ENCODE data around the gene HCN4. TPM values are rescaled to one million over a fixed set of nuclear protein-coding genes. Genes with fewer than 3 reads are reported as not detected.
"Not testable (repeated sequence)": the region's sequence is repeated elsewhere in the genome, so short reads cannot be mapped to it uniquely, and the experiment has no call there.

The HCN4 gene
- total RNA-seq (not detected), total RNA-seq (0 to 0.19 (median 0) reads per million in 172 experiments)
- not detected for polyA plus RNA-seq (2013, experiment 1 of 2)
- polyA plus RNA-seq (2013, experiment 2 of 2): not detected

GRCh38 chr15:73368301-73369136, at the start of gene HCN4:
Gene HCN4 (minus strand): TSS chr15:73368958. CDS start chr15:73368270, 688 bp downstream.
- Mint-ChIP-seq H3K9me3 (no peaks in the 10 kb centered on the region), H3K27ac (no peak within 1 kb of the TSS), H3K4me1 (ENCODE audit: low read depth) (no peaks in the 10 kb centered on the region), H3K4me3 (no peak within 1 kb of the TSS), H3K27me3 (peaks cover 59% of the 10 kb centered on the region), H3K36me3 (ENCODE audit: low read depth) (no peaks in the 10 kb centered on the region)
- H3K36me3 ChIP-seq (ENCODE audit: insufficient read depth, low read length): no peaks in the 10 kb centered on the region
- POLR2A ChIA-PET: no interaction called here
- H3K27me3 ChIP-seq (ENCODE audit: control insufficient read depth in 1 of 2, insufficient read depth in 2 of 2, low read length in 2 of 2): peaks cover 40 to 55% of the 10 kb centered on the region in 2 experiments
- no peak within 1 kb of the TSS for H3K4me3 ChIP-seq (ENCODE audit: low read length)
- CTCF ChIA-PET: no interaction called here
- intact Hi-C loops (cut with DNase I, micrococcal nuclease): no loop called here
- H3K27ac ChIP-seq (ENCODE audit: low read depth in 1 of 2, low read length in 2 of 2): no peak within 1 kb of the TSS
- H3K4me1 ChIP-seq (ENCODE audit: insufficient read depth, low read length): no peaks in the 10 kb centered on the region
- DNase-seq: no peak
- ATAC-seq (ENCODE audit: poor library complexity): no peak
- peaks cover 0 to 15% of the 10 kb centered on the region in 2 experiments for H3K9me3 ChIP-seq (ENCODE audit: control insufficient read depth in 1 of 2, insufficient read depth in 1 of 2, low read length in 2 of 2)
- no peak for TF ChIP-seq CTCF (IDR thresholded peaks at IDR 0.05)

- Histone ChIP-seq H3K4me1 (ENCODE audit: insufficient read depth, low read length) (no peaks in the 10 kb centered on the region), H3K27me3 (ENCODE audit: control insufficient read depth in 1 of 2, insufficient read depth in 2 of 2, low read length in 2 of 2) (peaks cover 4 to 6% of the 10 kb centered on the region in 2 experiments), H3K36me3 (ENCODE audit: insufficient read depth, low read length) (no peaks in the 10 kb centered on the region), H3K9me3 (ENCODE audit: control insufficient read depth in 1 of 2, insufficient read depth in 1 of 2, low read length in 2 of 2) (no peaks in the 10 kb centered on the region), H3K27ac (ENCODE audit: low read depth in 1 of 2, low read length in 2 of 2) (no peak overlapping the region), H3K4me3 (ENCODE audit: low read length) (no peak overlapping the region)
- Mint-ChIP-seq H3K4me3 (no peak overlapping the region), H3K9me3 (no peaks in the 10 kb centered on the region), H3K27ac (no peak overlapping the region), H3K36me3 (ENCODE audit: low read depth) (no peaks in the 10 kb centered on the region), H3K4me1 (ENCODE audit: low read depth) (no peaks in the 10 kb centered on the region), H3K27me3 (peaks cover 9% of the 10 kb centered on the region)
- intact Hi-C loops (cut with DNase I, micrococcal nuclease): no loop called here
- CTCF ChIA-PET: no interaction called here
- POLR2A ChIA-PET: no interaction called here
- DNase-seq (no peak), ATAC-seq (ENCODE audit: poor library complexity) (no peak)
- no peak for TF ChIP-seq CTCF (IDR thresholded peaks at IDR 0.05)
Measured at GRCh38 chr15:73414876-73415275, 46.1 kb upstream of the HCN4 start.

GRCh38 chr15:73403171-73403570, 34.4 kb upstream of the HCN4 start:
- no peak for DNase-seq
- no peaks in the 10 kb centered on the region for H3K36me3 Mint-ChIP-seq (ENCODE audit: low read depth)
- no peaks in the 10 kb centered on the region for H3K27me3 ChIP-seq (ENCODE audit: control insufficient read depth in 1 of 2, insufficient read depth in 2 of 2, low read length in 2 of 2)
- no peak for ATAC-seq (ENCODE audit: poor library complexity)
- no peak for TF ChIP-seq CTCF (IDR thresholded peaks at IDR 0.05)
- no peaks in the 10 kb centered on the region for H3K4me1 ChIP-seq (ENCODE audit: insufficient read depth, low read length)
- ChIA-PET POLR2A (no interaction called here), CTCF (no interaction called here)
- H3K27ac Mint-ChIP-seq: no peak overlapping the region
- H3K4me3 ChIP-seq (ENCODE audit: low read length): no peak overlapping the region
- no peak overlapping the region for H3K4me3 Mint-ChIP-seq
- intact Hi-C loops (cut with DNase I, micrococcal nuclease): no loop called here
- H3K4me1 Mint-ChIP-seq (ENCODE audit: low read depth): no peaks in the 10 kb centered on the region
- H3K9me3 ChIP-seq (ENCODE audit: control insufficient read depth in 1 of 2, insufficient read depth in 1 of 2, low read length in 2 of 2): no peaks in the 10 kb centered on the region
- no peak overlapping the region for H3K27ac ChIP-seq (ENCODE audit: low read depth in 1 of 2, low read length in 2 of 2)
- H3K27me3 Mint-ChIP-seq: peaks cover 3% of the 10 kb centered on the region
- no peaks in the 10 kb centered on the region for H3K36me3 ChIP-seq (ENCODE audit: insufficient read depth, low read length)
- H3K9me3 Mint-ChIP-seq: no peaks in the 10 kb centered on the region

- H3K36me3 Mint-ChIP-seq (ENCODE audit: low read depth); H3K4me1 ChIP-seq (ENCODE audit: insufficient read depth, low read length); ATAC-seq (ENCODE audit: poor library complexity); H3K9me3 Mint-ChIP-seq; H3K4me1 Mint-ChIP-seq (ENCODE audit: low read depth); DNase-seq; CTCF ChIA-PET; H3K27me3 Mint-ChIP-seq; H3K27ac ChIP-seq (ENCODE audit: low read depth in 1 of 2, low read length in 2 of 2); H3K36me3 ChIP-seq (ENCODE audit: insufficient read depth, low read length); H3K4me3 Mint-ChIP-seq; H3K4me3 ChIP-seq (ENCODE audit: low read length); POLR2A ChIA-PET; H3K9me3 ChIP-seq (ENCODE audit: control insufficient read depth in 1 of 2, insufficient read depth in 1 of 2, low read length in 2 of 2); intact Hi-C loops (cut with DNase I, micrococcal nuclease); H3K27ac Mint-ChIP-seq: not testable (repeated sequence)
- H3K27me3 ChIP-seq (ENCODE audit: control insufficient read depth in 1 of 2, insufficient read depth in 2 of 2, low read length in 2 of 2): peaks cover 0 to 12% of the 10 kb centered on the region in 2 experiments
Measured at GRCh38 chr15:73400222-73400621, 31.5 kb upstream of the HCN4 start.
